PC-3 (cell line): Measurements from ENCODE around the gene FMNL1.

Experiments used
- EZH2 ChIP-seq: fragments of 300-600 bp; sonication (generic); IDR thresholded peaks from one replicate; pipeline ENCODE4 v1.6.1; 2017; ENCODE audit warnings: antibody characterized with exemption, mild to moderate bottlenecking, low read length; ENCODE audit not compliant: unreplicated experiment
- EZH2phosphoT487 ChIP-seq: fragments of 300-600 bp; sonication (generic); IDR thresholded peaks from 2 replicates; pipeline ENCODE4 v1.6.1; 2018; ENCODE audit warnings: mild to moderate bottlenecking, antibody characterized with exemption, low read length, borderline replicate concordance
- TF ChIP-seq, protein P1 (sequence below): fragments of 300-600 bp; sonication (generic); conservative IDR thresholded peaks from 2 replicates; pipeline ENCODE4 v1.5.1; 2017; ENCODE audit warnings: antibody characterized with exemption, low read depth, mild to moderate bottlenecking, low read length

DNA sequence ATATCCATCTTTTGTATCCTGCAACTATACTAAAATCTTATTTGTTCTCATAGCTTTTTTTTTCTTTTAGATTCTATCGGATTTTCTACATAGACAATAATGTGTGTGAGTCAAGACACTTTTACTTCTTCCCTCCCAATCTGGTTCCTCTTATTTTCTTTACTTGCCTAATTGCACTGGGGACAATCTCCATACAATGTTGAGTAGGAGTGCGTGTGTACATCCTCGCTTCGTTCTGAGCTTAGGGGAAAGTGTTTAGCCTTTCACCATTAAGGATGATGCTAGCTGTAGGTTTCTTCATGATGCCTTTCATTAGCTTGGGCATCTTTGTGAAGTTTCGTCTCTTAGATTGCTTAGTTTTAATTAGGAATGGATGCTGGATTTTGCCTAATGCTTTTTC is 37.3 kb downstream of the FMNL1 start:
- TF ChIP-seq, protein P1, sequence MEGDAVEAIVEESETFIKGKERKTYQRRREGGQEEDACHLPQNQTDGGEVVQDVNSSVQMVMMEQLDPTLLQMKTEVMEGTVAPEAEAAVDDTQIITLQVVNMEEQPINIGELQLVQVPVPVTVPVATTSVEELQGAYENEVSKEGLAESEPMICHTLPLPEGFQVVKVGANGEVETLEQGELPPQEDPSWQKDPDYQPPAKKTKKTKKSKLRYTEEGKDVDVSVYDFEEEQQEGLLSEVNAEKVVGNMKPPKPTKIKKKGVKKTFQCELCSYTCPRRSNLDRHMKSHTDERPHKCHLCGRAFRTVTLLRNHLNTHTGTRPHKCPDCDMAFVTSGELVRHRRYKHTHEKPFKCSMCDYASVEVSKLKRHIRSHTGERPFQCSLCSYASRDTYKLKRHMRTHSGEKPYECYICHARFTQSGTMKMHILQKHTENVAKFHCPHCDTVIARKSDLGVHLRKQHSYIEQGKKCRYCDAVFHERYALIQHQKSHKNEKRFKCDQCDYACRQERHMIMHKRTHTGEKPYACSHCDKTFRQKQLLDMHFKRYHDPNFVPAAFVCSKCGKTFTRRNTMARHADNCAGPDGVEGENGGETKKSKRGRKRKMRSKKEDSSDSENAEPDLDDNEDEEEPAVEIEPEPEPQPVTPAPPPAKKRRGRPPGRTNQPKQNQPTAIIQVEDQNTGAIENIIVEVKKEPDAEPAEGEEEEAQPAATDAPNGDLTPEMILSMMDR, result no peak
- no peak for TF ChIP-seq EZH2phosphoT487
- TF ChIP-seq EZH2, result no peak
